K562 treated with DMSO at 1 percent for 48 hours (cell line): ENCODE data around the gene STEEP1. TPM values are rescaled to one million over a fixed set of nuclear protein-coding genes. Genes with fewer than 3 reads are reported as not detected.

Source experiments
- total RNA-seq: library from RNA; unstranded; fragments of 300-600 nt; gene quantifications from 2 replicates; pipeline ENCODE4 v1.2.3, GENCODE V29; 2022; ENCODE audit warnings: low replicate concordance; ENCODE audit errors: extremely low read depth

The STEEP1 gene
- total RNA-seq = not detected in 2 replicates

DNA sequence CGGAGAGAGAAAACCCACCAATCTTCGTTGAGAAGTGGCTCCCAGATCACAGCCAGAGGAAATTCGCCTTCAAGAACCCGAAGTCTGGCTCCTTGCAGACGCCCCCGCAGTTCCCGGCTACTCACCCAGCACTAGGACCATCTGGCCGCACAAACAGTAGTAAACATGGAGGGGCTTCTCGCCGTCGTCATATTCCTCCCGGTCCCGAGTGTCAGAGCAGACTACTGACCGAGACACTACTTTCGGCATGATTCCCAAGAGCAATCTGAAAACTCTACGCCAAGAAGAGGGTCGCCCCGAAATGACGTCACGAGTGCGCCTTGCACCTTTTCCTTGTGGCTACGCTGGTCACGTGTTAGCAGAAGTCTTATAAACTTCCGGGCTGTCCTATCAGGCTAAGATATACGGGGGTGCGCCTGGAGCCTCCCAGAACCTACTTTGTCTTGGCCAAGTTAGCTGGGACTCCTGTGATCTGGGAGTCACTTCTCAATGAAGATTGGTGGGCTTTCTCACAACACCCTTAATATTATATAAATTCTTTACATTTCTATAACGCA is at the start of gene STEEP1:
TSS of gene STEEP1 (minus strand) at position 303 of the 557 bp plus-strand sequence. CDS start at position 249, 54 bp downstream.

DNA sequence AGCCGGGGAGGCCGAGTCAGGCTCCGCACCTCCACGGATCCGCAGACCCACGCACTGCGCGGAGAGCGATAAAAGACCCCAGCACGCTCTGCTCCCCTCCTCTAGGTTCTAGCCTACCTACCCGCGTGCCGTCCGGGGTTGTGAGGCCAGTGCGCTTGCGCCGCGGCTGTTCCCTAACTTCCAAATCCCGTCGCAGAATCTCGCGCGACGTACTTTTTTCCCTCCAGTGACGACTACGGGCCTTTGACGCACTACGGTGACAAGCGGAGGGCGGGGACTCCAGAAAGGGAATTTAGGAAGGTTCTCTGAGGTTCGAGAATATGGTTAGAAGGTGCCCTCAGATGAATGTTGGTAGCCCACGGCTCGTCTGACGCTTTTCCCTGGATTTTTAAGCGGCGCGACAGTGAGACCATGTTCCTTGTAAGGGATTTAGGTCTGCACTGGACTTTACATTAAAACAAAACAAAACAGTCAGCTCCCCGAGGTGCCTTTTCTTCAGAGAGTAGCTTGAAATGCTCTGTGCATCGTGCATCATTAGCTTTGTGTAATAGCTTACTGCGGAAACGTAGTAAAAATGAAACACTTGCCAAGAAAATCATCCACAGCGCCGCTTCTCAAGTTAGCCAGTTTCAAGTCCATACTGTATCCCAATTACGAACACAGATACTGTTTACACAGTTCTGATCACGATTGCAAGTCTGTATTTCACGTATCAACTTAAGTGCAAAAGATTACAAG is 41.2 kb upstream of the STEEP1 start, which contains the start of gene NKRF:
TSS of gene NKRF (minus strand) at position 145 of the 738 bp plus-strand sequence.

DNA sequence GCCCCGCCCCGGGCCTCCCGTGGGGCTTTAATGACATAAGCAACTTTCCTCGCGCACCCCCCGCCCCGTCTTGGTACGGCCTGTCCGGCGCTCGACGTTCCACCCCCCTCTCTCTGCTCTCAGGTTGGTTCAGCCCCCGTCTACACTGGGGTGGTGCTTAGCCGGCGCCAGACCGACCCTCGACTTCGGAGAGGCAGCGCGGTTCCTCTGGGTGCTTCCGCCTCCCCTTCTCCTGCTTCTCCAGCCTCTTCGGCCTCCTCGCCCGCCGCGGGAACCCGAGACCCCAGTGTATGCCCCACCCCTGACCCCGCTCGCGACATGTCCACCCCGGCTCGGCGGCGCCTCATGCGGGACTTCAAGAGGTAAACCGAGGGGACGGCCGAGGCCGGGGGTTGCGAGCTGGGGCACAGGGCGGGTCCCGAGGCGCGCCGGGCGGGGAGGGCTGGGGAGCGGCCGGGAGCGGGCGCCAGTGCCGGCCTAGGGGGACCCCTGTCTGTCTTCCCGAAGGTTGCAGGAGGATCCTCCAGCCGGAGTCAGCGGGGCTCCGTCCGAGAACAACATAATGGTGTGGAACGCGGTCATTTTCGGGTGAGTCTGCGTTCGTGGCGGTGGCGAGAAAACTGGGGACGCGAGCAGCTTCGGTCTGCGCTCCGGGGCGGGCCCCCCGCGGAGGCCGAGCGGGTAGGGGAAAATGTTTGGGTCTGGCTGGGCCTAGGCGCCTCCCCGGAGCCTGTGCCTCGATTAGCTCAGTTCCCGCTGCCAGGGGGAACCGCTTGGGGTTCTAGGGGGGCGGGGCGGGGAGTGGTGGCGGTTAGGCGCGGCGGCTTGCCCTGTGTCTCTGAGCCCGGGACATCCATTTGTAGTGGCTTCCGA is 9.4 kb upstream of the STEEP1 start, which contains the start of gene UBE2A:
TSS of gene UBE2A (plus strand) at position 170 of the 873 bp plus-strand sequence. CDS start at position 319, 149 bp downstream.

Other genes with a start within 250 kb of the STEEP1 start
- not detected in 2 replicates for gene SLC25A43, start 166.1 kb downstream of the STEEP1 start, total RNA-seq
- 478 and 2,132 TPM in 2 replicates for gene SLC25A5, start 97.0 kb downstream of the STEEP1 start, total RNA-seq
- gene UBE2A, start 9.2 kb upstream of the STEEP1 start, total RNA-seq = not detected in 2 replicates
- gene NKRF, start 41.0 kb upstream of the STEEP1 start, total RNA-seq = not detected in 2 replicates
- not detected in 2 replicates for gene SEPTIN6, start 127.8 kb upstream of the STEEP1 start, total RNA-seq
- gene SOWAHD, start 193.2 kb upstream of the STEEP1 start, total RNA-seq = not detected in 2 replicates
- gene RPL39, start 226.2 kb upstream of the STEEP1 start, total RNA-seq = 3,921 TPM in 1 of 2 replicates, not detected in the other